GM23338 (cell line): ENCODE measurements around the gene DLG2.

Experiments used
- EZH2 ChIP-seq: fragments of 200-600 bp; sonication (generic); IDR thresholded peaks from one replicate; pipeline ENCODE4 v1.8.0; 2017; ENCODE audit warnings: antibody characterized with exemption, mild to moderate bottlenecking, low read depth; ENCODE audit not compliant: unreplicated experiment
- JUNB ChIP-seq: IDR thresholded peaks from one replicate; pipeline ENCODE4 v1.6.1; 2016; ENCODE audit warnings: antibody characterized with exemption; ENCODE audit not compliant: unreplicated experiment
- POLR2AphosphoS5 ChIP-seq: IDR thresholded peaks from 2 replicates; pipeline ENCODE4 v1.6.1; 2016; ENCODE audit warnings: antibody characterized with exemption, low read depth
- STAT1 ChIP-seq: IDR thresholded peaks from one replicate; pipeline ENCODE4 v1.6.1; 2016; ENCODE audit warnings: antibody characterized with exemption; ENCODE audit not compliant: unreplicated experiment
- TF ChIP-seq, protein P1 (sequence below), 2 experiments: fragments of 200-600 bp in 1 of 2; sonication (generic) in 1 of 2; conservative IDR thresholded peaks; 2 replicates each; pipeline versions ENCODE4 v1.5.1 to v1.6.1; 2016 to 2017; ENCODE audit warnings: antibody characterized with exemption in 2 of 2, low read depth in 2 of 2, mild to moderate bottlenecking in 2 of 2, moderate library complexity in 1 of 2
- TF ChIP-seq, protein P2 (sequence below): IDR thresholded peaks from one replicate; pipeline ENCODE4 v1.6.1; 2018; ENCODE audit warnings: antibody characterized with exemption; ENCODE audit not compliant: unreplicated experiment
- TF ChIP-seq, protein P3 (sequence below): fragments of 250-450 bp; sonication (Bioruptor Pico); IDR thresholded peaks from 2 replicates; pipeline ENCODE4 v1.5.0; 2020; ENCODE audit warnings: mild to moderate bottlenecking, moderate library complexity

DNA sequence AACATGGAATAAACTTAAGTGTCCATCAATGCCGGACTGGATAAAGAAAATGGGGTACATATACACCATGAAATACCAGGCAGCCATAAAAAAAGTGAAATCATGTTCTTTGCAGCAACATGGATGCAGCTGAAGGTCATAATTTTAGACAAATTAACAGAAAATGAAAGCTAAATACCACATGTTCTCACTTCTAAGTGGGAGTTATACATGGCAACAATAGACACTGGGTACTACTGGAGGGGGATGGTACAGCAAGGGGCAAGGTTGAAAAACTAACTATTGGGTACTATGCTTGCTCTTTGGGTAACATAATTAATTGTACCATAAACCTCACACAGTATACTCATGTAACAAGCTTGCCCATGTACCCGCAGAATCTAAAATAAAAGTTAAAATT, 851.6 kb downstream of the DLG2 start:
- TF ChIP-seq POLR2AphosphoS5 (no peak), JUNB (no peak), EZH2 (no peak), STAT1 (no peak)
- TF ChIP-seq, protein P1, sequence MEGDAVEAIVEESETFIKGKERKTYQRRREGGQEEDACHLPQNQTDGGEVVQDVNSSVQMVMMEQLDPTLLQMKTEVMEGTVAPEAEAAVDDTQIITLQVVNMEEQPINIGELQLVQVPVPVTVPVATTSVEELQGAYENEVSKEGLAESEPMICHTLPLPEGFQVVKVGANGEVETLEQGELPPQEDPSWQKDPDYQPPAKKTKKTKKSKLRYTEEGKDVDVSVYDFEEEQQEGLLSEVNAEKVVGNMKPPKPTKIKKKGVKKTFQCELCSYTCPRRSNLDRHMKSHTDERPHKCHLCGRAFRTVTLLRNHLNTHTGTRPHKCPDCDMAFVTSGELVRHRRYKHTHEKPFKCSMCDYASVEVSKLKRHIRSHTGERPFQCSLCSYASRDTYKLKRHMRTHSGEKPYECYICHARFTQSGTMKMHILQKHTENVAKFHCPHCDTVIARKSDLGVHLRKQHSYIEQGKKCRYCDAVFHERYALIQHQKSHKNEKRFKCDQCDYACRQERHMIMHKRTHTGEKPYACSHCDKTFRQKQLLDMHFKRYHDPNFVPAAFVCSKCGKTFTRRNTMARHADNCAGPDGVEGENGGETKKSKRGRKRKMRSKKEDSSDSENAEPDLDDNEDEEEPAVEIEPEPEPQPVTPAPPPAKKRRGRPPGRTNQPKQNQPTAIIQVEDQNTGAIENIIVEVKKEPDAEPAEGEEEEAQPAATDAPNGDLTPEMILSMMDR (conservative IDR thresholded peaks at IDR 0.05; ENCODE audit: low read depth in 2 of 2) = no peak
- TF ChIP-seq, protein P2, sequence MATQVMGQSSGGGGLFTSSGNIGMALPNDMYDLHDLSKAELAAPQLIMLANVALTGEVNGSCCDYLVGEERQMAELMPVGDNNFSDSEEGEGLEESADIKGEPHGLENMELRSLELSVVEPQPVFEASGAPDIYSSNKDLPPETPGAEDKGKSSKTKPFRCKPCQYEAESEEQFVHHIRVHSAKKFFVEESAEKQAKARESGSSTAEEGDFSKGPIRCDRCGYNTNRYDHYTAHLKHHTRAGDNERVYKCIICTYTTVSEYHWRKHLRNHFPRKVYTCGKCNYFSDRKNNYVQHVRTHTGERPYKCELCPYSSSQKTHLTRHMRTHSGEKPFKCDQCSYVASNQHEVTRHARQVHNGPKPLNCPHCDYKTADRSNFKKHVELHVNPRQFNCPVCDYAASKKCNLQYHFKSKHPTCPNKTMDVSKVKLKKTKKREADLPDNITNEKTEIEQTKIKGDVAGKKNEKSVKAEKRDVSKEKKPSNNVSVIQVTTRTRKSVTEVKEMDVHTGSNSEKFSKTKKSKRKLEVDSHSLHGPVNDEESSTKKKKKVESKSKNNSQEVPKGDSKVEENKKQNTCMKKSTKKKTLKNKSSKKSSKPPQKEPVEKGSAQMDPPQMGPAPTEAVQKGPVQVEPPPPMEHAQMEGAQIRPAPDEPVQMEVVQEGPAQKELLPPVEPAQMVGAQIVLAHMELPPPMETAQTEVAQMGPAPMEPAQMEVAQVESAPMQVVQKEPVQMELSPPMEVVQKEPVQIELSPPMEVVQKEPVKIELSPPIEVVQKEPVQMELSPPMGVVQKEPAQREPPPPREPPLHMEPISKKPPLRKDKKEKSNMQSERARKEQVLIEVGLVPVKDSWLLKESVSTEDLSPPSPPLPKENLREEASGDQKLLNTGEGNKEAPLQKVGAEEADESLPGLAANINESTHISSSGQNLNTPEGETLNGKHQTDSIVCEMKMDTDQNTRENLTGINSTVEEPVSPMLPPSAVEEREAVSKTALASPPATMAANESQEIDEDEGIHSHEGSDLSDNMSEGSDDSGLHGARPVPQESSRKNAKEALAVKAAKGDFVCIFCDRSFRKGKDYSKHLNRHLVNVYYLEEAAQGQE = no peak
- TF ChIP-seq, protein P3, sequence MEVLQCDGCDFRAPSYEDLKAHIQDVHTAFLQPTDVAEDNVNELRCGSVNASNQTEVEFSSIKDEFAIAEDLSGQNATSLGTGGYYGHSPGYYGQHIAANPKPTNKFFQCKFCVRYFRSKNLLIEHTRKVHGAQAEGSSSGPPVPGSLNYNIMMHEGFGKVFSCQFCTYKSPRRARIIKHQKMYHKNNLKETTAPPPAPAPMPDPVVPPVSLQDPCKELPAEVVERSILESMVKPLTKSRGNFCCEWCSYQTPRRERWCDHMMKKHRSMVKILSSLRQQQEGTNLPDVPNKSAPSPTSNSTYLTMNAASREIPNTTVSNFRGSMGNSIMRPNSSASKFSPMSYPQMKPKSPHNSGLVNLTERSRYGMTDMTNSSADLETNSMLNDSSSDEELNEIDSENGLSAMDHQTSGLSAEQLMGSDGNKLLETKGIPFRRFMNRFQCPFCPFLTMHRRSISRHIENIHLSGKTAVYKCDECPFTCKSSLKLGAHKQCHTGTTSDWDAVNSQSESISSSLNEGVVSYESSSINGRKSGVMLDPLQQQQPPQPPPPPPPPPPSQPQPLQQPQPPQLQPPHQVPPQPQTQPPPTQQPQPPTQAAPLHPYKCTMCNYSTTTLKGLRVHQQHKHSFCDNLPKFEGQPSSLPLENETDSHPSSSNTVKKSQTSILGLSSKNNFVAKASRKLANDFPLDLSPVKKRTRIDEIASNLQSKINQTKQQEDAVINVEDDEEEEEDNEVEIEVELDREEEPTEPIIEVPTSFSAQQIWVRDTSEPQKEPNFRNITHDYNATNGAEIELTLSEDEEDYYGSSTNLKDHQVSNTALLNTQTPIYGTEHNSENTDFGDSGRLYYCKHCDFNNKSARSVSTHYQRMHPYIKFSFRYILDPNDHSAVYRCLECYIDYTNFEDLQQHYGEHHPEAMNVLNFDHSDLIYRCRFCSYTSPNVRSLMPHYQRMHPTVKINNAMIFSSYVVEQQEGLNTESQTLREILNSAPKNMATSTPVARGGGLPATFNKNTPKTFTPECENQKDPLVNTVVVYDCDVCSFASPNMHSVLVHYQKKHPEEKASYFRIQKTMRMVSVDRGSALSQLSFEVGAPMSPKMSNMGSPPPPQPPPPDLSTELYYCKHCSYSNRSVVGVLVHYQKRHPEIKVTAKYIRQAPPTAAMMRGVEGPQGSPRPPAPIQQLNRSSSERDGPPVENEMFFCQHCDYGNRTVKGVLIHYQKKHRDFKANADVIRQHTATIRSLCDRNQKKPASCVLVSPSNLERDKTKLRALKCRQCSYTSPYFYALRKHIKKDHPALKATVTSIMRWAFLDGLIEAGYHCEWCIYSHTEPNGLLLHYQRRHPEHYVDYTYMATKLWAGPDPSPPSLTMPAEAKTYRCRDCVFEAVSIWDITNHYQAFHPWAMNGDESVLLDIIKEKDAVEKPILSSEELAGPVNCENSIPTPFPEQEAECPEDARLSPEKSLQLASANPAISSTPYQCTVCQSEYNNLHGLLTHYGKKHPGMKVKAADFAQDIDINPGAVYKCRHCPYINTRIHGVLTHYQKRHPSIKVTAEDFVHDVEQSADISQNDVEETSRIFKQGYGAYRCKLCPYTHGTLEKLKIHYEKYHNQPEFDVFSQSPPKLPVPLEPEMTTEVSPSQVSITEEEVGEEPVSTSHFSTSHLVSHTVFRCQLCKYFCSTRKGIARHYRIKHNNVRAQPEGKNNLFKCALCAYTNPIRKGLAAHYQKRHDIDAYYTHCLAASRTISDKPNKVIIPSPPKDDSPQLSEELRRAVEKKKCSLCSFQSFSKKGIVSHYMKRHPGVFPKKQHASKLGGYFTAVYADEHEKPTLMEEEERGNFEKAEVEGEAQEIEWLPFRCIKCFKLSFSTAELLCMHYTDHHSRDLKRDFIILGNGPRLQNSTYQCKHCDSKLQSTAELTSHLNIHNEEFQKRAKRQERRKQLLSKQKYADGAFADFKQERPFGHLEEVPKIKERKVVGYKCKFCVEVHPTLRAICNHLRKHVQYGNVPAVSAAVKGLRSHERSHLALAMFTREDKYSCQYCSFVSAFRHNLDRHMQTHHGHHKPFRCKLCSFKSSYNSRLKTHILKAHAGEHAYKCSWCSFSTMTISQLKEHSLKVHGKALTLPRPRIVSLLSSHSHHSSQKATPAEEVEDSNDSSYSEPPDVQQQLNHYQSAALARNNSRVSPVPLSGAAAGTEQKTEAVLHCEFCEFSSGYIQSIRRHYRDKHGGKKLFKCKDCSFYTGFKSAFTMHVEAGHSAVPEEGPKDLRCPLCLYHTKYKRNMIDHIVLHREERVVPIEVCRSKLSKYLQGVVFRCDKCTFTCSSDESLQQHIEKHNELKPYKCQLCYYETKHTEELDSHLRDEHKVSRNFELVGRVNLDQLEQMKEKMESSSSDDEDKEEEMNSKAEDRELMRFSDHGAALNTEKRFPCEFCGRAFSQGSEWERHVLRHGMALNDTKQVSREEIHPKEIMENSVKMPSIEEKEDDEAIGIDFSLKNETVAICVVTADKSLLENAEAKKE (CRISPR knock-in tag) = no peak
